Chondrocyte (in vitro differentiated cells): ENCODE measurements around the gene BHLHE40. TPM values are rescaled to one million over a fixed set of nuclear protein-coding genes. Genes with fewer than 3 reads are reported as not detected.
"Not testable (repeated sequence)": the region's sequence is repeated elsewhere in the genome, so short reads cannot be mapped to it uniquely, and the experiment has no call there.

Experiments
- DNase-seq: peaks from one replicate; pipeline ENCODE4 v3.0.0; 2021; ENCODE audit warnings: mixed read lengths, low spot score
- H3K27ac Mint-ChIP-seq: one replicate; pipeline ENCODE4 v1.8.0; 2021; ENCODE audit warnings: mild to moderate bottlenecking, moderate library complexity, mixed read lengths; ENCODE audit not compliant: unreplicated experiment
- H3K27me3 Mint-ChIP-seq: 2 replicates; pipeline ENCODE4 v1.8.0; 2021; ENCODE audit warnings: low read depth, mixed read lengths
- H3K36me3 Mint-ChIP-seq: 2 replicates; pipeline ENCODE4 v1.8.0; 2021; ENCODE audit warnings: low read depth, mixed read lengths
- H3K4me1 Mint-ChIP-seq: 2 replicates; pipeline ENCODE4 v1.8.0; 2021; ENCODE audit warnings: low read depth, mild to moderate bottlenecking, mixed read lengths
- H3K4me3 Mint-ChIP-seq: one replicate; pipeline ENCODE4 v1.8.0; 2021; ENCODE audit warnings: mild to moderate bottlenecking, moderate library complexity, mixed read lengths; ENCODE audit not compliant: unreplicated experiment
- H3K9me3 Mint-ChIP-seq: 2 replicates; pipeline ENCODE4 v1.8.0; 2021; ENCODE audit warnings: low read depth, mixed read lengths
- CTCF ChIP-seq: fragments of 200-600 bp; sonication (generic); IDR thresholded peaks from 2 replicates; pipeline ENCODE4 v1.5.0; 2021; ENCODE audit warnings: antibody characterized with exemption, mild to moderate bottlenecking, moderate library complexity
- total RNA-seq: library from RNA; stranded (reverse); gene quantifications from 3 replicates; pipeline ENCODE4 v1.2.1, GENCODE V29; 2021

Gene BHLHE40
- total RNA-seq, 1 donor from 2014 or later: 66.4 TPM

DNA sequence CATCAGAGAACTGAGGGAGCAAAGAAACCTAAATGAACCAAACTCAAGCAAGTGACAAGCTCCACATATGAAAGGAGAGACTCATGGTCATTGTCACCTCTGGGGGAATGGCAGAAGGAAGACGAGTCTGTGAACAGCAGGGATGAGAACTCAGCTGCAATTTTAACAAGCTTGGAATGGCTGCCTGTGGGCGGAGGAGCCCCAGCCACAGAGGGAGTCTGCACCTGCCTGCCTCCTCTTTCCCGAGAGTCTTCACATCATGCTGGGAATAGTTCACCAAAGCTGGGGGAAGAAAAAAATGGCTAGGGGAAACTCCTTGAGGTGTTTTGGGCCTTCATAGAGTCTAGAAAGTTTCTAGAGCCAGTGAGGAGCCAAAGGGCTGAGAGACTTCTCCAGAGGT, 21.3 kb upstream of the BHLHE40 start:
- no peak for DNase-seq
- H3K27ac Mint-ChIP-seq: no peak overlapping the region

DNA sequence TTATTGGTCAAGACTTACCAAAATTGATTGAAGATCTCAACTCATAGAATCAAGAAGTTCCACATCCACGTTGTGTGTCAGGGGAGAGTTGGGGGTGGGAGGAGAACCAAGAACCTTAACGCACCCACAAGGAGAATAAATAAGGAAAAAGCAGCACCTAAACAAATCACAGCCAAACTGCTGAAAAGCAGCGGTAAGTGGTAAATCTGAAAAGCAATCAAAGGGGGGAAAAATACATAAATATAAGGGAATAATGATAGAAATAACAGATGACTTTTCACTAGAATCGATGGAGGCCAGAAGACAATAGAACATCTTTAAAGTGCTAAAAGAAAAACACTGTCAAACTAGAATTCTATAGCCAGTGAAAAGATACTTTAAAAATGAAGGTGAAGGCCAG, 20.1 kb upstream of the BHLHE40 start:
- Mint-ChIP-seq H3K4me1 (peaks cover 10% of the 10 kb centered on the region), H3K36me3 (peaks cover 4% of the 10 kb centered on the region), H3K9me3 (peaks cover 15% of the 10 kb centered on the region), H3K27me3 (no peaks in the 10 kb centered on the region), H3K4me3 (no peak overlapping the region), H3K27ac (no peak overlapping the region)
- TF ChIP-seq CTCF: no peak
- DNase-seq: no peak

More for the DNA sequence above, 21.3 kb upstream of the BHLHE40 start:
- H3K27me3 Mint-ChIP-seq: no peaks in the 10 kb centered on the region
- peaks cover 15% of the 10 kb centered on the region for H3K9me3 Mint-ChIP-seq
- no peak overlapping the region for H3K4me3 Mint-ChIP-seq
- no peak for TF ChIP-seq CTCF
- peaks cover 4% of the 10 kb centered on the region for H3K36me3 Mint-ChIP-seq
- H3K4me1 Mint-ChIP-seq: peaks cover 3% of the 10 kb centered on the region

DNA sequence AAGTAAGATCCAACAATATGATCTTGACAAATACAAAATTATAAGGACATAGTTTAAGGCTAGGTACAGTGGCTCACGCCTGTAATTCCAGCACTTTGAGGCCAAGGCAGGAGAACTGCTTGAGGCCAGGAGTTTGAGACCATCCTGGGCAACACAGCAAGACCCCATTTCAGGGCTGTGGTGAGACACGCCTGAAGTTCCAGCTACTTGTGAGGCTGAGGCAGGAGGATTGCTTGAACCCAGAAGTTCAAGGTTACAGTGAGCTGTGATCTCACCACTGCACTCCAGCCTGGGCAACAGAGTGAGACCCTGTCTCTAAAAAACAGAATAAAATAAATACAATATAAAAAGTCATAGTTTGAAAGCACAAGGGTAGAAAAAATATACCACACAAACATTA, 17.4 kb upstream of the BHLHE40 start:
- not testable (repeated sequence) for H3K27ac Mint-ChIP-seq, H3K4me3 Mint-ChIP-seq, H3K27me3 Mint-ChIP-seq, H3K4me1 Mint-ChIP-seq, H3K36me3 Mint-ChIP-seq, DNase-seq
- H3K9me3 Mint-ChIP-seq: peaks cover 18% of the 10 kb centered on the region

DNA sequence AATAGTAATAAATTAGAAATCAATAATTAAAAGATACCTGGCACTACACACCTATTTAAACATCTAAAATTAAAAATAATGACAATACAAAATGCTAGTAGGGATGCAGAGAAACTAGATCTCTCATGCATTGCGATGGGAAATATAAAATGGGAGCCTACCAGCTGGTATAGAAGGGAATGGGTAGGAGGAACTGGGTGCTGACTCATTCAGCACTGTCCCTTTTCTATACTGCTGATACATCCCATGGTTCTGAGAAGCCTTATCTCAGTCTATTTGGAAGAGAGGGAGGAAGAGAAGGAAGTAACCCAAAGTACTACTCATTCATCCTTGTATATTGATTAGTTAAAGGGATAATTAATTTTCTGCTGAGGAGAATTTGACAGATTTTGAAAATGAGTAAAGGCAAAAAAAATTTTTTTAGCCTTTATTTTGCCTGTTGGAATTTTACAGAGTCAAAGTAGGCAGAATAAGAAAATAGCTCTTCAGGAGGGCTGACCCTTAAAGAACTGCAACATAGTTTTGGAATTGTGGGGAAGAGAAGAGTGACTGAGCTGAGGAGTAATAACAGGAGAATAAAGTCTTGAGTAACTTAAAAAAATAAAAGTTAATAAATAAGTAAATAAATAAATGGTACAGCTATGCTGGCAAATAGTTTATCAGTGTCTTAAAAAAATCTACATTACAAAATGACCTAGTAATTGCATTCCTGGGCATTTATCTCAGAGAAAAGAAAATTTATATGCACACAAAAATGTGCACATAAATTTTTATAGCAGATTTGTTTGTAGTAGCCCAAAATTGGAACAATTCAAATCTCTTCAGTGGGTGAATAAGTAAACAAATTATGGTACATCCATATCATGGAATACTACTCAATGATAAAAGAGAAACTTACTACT, 15.3 kb upstream of the BHLHE40 start:
- no peak overlapping the region for H3K4me3 Mint-ChIP-seq
- no peak for DNase-seq
- H3K9me3 Mint-ChIP-seq: peaks cover 19% of the 10 kb centered on the region
- peak overlapping the region; percentile 32 for H3K27ac Mint-ChIP-seq
- H3K4me1 Mint-ChIP-seq: peaks cover 6% of the 10 kb centered on the region
- peaks cover 9% of the 10 kb centered on the region for H3K36me3 Mint-ChIP-seq
- no peak for TF ChIP-seq CTCF
- H3K27me3 Mint-ChIP-seq: no peaks in the 10 kb centered on the region

- H3K9me3 Mint-ChIP-seq: peaks cover 14% of the 10 kb centered on the region
- not testable (repeated sequence) for H3K27me3 Mint-ChIP-seq, H3K4me1 Mint-ChIP-seq, DNase-seq, H3K4me3 Mint-ChIP-seq, H3K36me3 Mint-ChIP-seq, H3K27ac Mint-ChIP-seq
Measured at GRCh38 chr3:4966006-4966405, 13.2 kb upstream of the BHLHE40 start.

DNA sequence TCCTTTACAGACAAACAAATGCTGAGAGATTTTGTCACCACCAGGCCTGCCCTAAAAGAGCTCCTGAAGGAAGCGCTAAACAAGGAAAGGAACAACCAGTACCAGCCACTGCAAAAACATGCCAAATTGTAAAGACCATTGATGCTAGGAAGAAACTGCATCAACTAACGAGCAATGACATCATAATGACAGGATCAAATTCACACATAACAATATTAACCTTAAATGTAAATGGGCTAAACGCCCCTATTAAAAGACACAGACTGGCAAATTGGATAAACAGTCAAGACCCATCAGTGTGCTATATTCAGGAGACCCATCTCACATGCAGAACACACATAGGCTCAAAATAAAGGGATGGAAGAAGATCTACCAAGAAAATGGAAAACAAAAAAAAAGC, 11.6 kb upstream of the BHLHE40 start:
- H3K36me3 Mint-ChIP-seq, H3K27ac Mint-ChIP-seq, DNase-seq, H3K4me1 Mint-ChIP-seq, H3K27me3 Mint-ChIP-seq, H3K4me3 Mint-ChIP-seq: not testable (repeated sequence)
- peaks cover 14% of the 10 kb centered on the region for H3K9me3 Mint-ChIP-seq

GRCh38 chr3:4971437-4971836, 7.8 kb upstream of the BHLHE40 start:
- H3K4me3 Mint-ChIP-seq, H3K27me3 Mint-ChIP-seq, DNase-seq, H3K27ac Mint-ChIP-seq, H3K36me3 Mint-ChIP-seq, H3K4me1 Mint-ChIP-seq: not testable (repeated sequence)
- peaks cover 18% of the 10 kb centered on the region for H3K9me3 Mint-ChIP-seq
